Stimulated activated CD4-positive, alpha-beta T cell treated with anti-CD3 and anti-CD28 coated beads, Interleukin-2, amount 100 ng/mL, for 48 hours (primary cell): ENCODE data around the gene CHRND.

Source experiments
- DNase-seq, 2 donors: peaks; one replicate each; pipeline ENCODE4 v3.0.0-alpha.2; 2020

The CHRND gene

DNA sequence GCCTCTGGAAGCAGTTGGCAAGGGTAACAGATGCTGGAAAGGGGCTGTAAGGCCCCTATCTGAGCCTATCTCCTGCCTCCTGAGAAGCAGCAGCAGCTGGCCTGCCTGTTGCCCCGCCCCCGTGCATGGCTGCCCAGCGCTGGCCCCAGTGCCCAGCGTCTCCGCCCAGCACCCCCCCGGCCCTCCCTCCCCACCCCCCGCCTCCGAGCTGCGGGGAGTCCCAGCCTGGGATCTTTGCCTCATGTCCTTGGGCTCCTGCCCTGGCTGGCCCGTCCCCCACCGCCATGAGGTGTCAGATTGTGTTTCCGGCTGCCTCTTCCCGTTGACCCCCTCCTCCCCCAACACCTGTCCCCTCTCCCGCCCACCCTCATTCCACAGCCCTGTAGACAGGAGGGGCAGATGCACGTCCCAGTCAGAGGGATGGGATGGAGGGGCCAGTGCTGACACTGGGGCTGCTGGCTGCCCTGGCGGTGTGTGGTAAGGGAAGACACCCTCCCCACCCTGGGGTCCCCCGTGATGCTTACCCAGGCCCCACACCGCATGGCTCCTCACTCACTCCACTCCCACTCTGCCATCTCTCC, at the start of gene CHRND:
Gene CHRND, plus strand, starts transcription at position 370 of the 581 bp plus-strand sequence. Its CDS starts 56 bp downstream, at position 426.
- no peak for DNase-seq

DNA sequence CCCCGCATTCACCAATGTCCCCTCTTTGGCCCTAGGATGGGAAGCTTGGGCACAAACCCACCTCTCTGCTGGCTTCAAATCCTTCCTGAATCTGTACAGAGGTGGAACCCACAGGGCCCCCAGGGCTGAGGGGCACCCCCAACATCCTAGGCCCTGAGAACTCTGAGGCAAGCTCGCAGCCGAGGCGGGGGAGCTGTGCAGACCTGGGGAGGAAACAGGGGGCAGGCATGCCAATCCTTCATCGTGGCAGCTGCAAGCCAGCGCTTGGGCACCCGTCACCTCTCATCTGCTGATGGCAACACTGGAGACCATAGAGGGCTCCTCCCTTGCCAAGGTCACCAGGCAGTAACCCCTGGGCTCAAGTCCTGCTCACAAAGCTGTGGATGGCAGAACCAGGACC, 49.2 kb upstream of the CHRND start:
- no peak for DNase-seq

DNA sequence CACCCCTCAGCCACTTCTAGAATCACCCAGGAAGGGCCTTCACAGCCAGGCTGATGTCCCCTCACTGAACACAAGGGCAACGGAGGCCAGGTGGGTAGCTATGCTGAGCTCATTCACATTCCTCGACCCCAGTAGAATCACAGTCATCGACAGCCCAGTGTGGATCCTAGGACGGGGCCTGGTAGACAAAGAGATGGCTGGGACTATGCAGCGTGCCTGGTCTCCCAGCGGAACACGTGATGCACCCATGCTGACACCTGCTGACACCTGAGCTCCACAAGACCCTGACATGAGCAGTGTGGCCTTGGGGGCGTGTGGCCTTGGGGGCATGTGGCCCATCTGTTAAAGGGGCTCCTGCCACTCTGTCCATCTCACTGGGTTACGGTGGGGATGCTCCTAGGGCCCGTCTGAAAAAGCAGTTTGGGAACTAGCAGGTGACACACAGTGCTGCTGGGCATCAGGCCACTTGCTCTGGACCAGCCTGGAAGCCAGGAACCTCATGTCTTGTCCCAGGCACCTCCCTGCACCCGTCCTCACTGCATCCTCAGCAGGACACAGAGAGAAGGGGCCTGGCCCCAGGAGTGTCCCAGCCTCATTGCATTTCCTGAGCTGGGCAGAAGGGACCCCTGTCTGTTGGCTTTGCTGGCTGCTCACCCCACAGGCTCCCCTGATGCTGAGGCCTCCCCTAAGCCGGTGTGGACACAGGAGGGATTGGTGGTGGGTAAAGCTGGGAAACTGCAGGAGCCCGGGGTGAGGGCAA, 48.0 kb upstream of the CHRND start:
- DNase-seq, result no peak

DNA sequence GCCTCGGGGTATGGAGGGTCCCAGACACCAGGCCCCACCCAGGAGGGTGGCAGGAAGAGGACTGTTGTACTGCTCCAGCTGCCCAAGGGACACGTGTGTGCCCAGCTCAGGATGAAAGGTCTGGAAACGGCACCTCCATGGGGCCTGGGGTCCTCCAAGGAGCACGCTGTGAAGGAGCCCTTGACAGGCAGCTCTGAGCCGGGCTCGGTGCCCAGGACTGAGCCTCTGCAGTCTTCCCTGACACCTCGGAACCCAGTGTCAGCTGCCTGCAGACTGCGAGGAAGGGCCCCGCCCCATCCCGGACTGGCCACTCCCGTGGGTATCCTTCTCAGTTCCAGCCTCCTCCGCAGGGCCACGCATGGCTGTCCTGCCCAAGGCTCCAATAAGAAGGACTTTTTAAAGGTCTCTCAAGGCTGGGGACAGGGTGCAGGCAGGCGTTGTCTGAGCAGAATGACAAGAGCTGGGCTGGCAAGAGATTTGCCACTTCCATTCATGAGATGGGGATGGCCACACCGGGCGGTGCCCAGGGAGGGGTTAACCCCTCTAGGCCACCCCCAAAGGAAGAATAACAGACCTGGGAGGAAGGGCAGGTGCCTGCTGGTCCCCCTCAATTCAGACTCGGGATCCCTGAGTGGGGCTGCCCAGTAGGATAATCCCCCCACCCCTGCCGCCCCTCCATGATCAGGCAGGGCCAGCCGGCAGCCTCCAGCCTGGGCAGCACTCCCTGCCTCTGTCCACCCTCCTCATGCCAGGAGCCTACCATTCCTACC, 47.2 kb upstream of the CHRND start:
- no peak for DNase-seq

DNA sequence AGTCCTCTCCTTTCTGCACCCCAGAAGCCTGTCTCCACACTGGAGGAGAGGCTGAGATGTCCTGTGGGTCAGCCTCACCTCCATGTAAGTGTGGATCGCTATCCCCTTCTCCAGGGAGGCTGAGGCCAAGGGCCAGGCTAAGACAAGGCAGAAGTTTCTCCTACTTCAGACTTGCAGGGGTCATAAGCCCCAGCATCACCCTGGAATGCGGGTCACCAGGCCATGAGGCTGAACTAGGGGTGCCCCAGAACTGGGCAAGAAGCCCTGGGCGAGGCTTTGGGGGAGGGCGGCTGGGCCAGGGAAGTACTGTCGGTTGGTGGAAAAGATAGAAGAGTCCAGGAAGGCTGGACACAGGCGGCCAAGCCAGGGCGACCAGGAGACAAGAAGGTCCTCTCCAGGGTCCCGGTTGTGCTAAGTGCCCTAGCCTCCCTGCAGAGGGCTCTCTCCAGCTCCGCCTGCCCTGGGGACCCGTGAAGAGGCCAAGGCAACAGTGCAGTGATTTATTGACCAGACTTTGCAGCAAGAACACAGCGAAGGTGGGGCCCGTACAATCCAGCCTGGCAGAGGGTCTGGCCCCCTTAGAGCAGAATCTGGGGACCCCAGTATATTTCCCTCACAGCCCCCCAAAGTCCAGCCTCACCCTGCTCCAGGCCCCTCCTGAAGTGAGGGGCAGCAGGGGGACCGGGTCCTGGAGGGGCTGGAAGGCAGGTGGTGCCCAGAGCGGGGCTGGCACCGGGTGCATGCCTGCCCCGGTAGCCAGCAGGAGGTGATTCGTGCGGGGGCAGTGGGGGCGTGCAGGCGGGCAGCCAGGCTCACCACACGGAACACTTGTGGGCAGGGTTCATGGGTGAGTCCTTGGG, 46.4 kb upstream of the CHRND start:
- DNase-seq, result no peak

DNA sequence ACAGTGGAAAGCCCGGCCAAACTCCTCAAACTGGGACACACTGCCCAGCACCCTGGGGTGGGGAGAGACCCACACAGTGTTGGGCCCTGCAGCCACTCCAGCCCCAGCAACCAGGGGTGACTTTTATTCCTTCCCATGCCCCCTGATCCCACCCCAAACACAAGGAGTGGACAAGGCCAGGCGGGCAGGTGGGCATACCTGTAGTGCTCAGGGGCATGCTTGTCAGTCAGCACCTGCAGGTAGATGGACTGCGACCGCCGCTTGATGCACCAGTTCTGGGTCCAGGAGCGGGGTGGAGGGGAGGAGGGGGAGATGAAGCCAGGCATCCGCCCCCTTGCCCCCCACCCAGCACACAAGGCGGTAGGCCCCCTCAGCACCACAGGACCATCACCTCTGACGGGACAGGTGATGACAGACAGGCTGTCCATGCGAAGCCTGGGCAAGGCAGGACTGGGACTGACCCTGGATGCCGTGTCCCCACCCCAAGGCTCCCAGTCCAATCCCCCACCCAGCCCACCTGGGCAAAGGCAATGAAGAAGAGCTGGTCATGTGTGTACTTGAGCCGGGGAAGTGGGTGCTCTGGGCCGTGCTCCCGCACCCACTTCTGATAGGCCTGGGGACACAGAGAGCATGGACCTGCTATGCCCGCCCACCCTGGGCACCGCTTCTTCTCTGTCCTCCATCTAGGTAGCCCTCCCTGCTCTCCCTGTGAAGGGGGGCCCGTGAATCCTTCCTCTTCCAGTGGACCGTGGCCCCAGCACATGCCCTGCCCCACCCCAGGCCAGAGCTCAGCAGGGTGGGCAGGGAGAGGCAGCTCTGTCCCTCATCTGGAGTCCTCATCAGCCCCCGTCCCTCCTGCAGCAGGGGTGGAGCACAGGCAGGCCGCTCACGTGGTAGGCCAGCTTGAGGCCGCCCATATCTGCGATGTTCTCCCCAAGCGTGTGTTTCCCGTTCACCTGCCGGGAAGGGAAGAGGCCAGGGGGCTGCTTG, 45.5 kb upstream of the CHRND start:
- DNase-seq, result no peak

DNA sequence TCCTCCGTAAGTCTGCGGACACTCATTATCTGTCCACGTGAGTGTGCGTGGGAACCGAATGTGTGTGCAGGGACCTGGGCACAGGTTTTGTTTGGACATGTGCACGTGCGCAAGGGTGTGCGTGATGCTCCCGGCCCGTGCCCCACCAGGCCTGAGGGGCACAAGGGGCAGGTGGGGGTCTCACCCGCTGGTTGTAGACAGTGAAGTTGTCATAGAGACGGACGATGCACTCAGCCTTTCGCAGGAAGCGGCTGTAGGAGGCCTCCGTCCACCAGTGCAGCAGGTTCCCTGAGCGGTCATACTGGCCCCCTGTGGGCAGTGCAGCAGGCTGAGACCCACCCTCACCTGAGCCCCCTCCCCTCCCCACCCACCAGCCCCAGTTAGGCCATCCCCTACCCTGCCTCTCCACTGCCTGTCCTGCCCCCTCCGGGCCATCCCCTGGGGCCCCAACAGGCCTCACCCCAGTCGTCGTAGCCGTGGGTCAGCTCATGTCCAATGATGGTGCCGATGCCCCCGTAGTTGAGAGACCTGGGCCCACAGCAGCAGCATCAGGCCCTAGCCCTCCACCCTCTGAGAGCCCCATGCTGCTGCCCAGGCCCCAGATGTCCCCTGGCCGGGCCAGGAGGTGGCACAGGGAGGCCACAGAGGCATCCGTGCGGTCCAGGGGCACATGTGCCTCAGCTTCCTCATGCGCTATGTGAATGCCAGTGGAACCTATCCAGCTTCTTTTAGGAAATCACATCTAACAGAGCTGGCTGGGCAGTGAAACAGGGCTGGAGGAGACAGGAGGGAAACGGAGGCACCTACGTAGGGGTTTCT, 44.4 kb upstream of the CHRND start:
- no peak for DNase-seq

DNA sequence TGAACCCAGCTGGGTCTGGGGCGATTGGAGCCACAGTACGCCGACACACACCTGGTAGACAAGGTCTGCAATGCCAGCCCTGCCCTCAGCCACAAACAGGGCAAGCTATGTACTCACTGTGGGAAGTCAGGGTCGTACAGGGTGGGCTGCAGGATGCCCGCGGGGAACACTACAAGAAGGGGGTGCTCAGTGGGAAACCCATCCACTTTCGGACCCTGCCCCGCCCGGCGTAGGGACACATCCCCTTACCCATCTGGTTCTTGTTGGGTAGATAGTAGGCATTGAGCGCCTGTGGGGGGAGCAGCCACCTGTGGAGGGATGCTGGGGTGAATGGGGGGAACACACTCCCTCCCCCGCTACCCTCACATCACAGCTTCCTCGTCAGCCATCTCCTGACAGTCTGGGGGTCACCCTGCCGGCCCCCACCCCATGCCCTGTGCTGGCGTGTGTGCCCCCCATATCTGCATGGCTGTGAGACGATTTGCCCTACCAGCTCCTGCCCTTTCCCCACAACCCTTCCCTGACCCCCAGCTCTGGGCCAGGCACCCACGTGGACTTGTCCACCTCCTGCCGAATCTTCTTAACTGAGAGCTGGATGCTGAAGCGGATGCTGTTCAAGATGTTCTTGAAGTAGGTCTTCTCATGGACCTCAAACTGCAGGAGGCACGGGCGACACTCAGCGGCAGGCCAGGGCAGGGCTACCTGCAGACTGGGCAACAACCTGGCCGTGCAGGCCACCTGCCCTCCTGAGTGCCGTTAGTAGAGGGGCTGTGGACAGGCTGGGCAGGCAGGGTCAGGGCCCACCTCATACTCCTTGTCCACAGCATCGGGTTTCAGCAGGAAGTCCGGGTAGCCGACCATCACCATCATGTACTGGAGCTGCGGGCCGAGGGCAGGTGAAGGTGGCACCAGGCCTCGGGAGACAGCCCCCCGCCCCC, 43.4 kb upstream of the CHRND start:
- no peak for DNase-seq

DNA sequence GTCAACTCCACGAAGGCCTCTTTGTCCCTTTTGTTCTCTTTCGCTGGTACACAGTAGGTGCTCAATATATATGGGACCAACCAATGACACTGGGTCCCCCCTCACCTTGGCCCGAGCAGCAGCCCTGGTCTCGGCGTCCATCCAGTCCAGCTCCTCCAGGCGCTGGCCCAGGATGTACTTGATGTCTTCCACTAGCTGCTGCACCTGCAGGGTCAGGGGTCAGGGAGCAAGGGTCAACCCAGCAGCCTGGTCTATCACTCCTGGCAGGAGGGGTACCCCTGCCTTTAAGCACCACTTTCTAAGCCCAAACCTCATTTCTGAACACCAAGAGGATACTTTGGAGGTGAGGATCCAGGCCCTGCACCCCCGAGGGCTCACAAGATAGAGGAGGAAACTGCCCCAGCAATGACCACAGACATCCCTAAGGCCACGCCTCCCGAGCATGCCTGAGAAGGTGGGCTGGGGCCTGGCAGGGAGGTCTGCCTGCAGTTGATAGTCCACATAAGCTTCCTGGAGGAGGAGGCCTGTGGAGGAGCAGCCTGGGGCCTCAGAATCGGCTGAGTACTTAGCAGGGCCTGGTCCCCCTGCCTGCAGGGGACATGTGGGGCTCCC, 42.5 kb upstream of the CHRND start:
- DNase-seq, result no peak

DNA sequence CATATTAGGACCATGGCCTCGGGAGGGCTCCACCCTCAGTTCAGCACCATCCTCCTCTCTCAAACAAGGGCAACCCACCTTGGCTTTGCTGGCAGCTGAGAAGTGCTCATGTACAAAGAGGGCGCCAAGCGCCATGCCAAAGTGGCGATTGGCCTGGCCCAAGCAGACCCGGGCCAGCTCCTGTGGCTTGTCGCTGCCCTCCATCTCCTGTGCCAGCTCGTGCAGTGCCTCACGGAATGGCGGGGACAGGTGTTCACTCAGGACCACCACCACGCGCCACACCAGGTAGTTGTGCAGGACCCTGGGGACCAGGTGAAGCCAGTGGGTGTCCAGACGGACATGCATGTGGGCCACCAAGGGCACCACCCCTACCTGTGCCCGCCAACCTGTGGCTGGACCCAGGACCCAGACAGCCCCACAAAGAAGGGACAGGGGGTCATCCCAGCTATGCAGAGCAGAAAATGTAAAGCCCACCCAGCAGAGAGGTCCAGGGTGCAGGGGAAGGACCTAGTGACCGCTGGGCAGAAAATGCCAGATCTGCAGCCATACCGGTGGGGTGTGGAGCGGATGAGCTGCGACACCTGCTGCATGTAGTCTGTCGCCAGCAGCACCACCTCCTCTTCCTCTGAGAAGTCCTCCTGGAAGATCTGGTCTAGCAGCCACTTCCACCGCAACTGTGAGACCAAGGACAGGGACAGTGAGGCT, 41.9 kb upstream of the CHRND start:
- DNase-seq, result no peak

DNA sequence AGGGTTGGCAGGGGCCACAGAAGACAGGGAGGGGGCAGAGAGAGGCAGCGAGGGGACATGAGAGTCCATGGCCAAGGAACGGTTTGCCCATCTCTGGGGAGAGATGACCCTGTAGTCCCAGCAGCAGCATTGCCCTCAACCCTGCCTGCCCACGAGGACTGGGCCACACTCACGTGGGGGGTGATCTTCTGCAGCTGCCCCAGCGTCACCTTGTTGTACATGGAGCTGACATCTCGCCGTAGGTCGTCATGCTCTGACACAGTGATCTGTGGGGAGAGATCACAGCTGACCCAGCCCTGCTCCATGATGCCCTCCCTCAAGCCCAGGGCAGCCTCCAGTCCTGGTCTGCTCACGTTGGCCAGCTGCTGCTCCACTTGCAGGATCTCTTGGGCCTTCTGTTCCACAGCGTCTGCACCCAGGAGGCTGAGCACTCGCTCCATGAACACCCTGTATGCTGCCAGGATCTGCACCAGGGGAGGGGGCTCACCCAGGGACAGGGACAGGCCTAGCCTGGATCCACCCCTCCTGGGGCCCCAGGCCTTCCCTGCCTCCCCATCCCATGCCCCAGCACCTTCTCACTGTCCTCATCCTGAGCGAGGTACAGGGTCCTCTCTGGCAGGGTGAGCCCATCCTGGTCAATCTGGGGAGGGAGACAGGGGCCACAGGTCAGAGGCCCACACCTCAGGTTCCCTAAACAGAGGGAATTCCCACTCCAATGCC, 41.2 kb upstream of the CHRND start:
- no peak for DNase-seq

DNA sequence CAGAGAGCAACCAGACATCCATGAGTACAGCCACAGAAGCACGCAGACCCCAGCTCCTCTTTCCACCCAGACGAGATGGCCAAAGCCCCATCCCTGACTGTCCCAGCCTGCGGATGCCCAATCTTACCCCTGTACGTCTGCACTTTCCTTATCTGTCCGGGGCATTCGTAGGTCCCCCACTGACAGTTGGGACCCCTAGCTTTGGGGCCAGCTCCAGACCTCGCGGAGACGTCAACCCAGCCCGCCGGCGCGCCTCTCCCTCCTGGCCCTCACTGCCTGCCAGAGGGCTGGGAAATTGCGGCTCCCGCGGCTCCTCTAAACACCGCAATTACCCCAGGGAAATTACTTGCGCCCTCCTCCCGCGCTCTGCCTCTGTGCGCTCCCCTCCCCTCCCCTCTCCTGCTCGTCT, 40.6 kb upstream of the CHRND start:
- DNase-seq, result no peak

DNA sequence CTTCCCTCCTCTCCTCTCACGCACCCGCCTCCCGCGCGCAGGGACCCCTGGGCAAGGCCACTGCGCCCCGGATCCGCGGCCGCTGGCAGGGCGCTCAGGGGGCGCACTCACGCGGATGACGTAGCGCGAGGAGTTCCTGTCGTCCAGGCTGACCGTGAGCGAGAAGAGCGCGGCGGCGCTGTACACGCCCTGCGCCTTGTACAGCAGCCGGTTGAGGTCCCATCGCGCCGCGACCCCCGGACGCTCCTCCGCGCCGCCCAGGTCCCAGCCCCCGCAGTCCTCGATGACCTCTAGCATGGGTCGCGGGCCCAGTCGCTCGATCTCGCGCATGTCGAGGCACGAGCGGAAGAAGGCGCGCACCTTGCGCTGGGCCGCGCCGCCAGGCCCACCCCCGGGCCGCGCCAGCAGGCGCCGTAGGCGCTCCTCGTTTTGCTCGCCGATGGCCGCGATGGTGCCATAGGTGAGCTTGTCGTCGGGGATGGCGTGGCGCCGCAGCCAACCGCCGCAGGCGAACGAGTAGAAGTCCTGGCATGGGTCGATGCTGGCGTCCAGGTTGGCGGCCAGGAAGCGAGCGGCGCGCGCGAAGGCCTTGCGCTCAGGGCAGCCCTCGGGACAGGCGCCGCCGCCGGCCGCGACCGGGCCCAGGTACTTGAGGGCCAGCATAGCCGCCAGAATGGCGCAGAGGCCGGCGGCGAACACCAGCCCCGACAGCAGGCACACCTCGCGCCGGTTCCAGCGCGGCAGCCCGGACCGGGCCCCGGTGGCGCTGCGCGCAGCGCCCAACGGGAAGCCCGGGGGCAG, 40.0 kb upstream of the CHRND start:
- no peak for DNase-seq

DNA sequence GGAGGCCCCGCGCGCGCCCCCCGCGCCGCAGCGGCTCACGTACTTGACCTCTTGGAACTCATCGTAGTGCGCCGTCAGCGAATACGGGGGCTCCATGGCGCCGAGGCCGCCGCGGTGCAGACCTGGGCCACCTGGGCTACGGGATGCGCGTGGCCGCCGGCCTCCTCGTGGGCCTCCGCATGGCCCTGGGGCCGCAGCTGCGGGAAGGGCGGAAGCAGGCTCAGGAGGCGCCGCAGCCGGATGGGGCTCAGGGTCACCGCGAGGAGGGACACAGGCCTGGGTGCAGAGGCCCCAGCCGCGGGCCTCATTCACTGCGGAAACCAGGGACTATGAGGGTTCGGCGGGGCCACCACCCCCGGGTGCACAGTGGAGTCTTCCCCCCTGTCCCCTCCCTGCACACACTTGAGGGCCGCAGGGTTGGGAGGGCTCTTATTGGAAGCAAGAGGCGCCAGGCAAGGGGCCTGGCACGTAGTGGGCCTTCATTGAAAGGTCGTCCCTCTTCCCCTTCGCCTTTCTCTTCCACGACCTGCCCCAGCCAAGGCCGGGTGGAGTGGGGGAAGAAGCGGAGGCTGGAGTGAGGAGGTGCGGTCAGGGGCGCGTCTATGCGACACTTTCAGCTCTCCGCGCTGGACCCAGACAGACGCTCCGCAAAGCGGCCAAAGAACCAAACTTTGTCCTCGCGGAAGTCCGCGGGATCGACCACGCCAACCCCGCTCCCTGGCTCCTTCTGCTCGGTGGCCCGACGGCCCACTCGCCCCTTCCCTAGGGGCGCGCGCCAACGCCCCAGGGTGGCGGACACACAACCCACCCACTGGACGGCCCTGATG, 39.2 kb upstream of the CHRND start:
- no peak for DNase-seq

DNA sequence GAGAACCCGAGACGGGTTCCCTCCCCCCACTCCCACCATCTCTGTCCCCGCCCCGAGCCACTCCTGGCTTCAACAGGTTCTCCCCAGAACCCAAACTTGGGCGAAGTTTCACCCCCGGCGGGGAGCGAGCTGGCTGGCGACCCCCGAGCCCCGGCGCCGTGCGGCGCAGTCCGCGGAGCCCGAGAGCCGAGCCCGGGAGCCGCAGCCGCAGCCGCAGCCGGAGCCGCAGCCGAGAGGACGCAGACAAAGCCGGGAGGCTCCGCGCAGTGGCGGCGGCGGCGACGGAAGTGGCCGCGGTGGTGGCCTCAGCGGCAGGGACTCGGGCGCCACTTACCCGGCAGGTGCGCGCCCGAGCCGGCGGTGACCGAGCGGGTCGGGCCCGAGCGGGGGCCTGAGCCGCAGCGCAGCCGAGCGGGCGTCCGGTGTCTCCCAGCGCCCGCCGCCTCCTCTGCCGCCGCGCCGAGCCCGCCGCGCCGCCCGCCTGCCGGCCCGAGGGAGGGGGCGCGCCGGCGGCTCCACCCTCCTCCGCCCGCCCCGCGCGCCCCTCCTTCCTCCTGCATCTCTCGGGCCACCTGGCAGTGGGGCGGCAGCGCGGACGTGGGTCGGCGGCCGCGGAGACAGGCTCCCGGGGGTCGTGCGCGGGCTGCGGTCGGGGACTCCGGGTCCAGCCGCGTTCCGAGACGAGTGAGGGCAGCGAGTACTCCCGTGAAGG, 38.4 kb upstream of the CHRND start, which contains the start of gene ECEL1:
Gene ECEL1, minus strand, starts transcription at position 450 of the 712 bp plus-strand sequence. CDS start 1,181 bp downstream, outside the sequence.
- DNase-seq, result no peak
